Endodermal cell (in vitro differentiated cells): ENCODE data around the gene DDRGK1. TPM values are rescaled to one million over a fixed set of nuclear protein-coding genes. Genes with fewer than 3 reads are reported as not detected.
A peak's percentile ranks its signal among the peaks of the same experiment; 100 is the strongest.

Source experiments
- DNase-seq: peaks from one replicate; pipeline ENCODE4 v3.0.0-alpha.2; 2017
- H3K27ac ChIP-seq: 2 replicates; pipeline ENCODE4 v1.5.1; 2013; ENCODE audit warnings: mild to moderate bottlenecking, low read depth, low read length, moderate library complexity
- H3K27me3 ChIP-seq: 2 replicates; pipeline ENCODE4 v1.6.1; 2013; ENCODE audit warnings: mild to moderate bottlenecking, low read length, moderate library complexity; ENCODE audit not compliant: insufficient read depth, control insufficient read depth, poor library complexity, severe bottlenecking
- H3K36me3 ChIP-seq: 2 replicates; pipeline ENCODE4 v1.7.0; 2013; ENCODE audit warnings: mild to moderate bottlenecking, low read length, moderate library complexity; ENCODE audit not compliant: control insufficient read depth, insufficient read depth
- H3K4me1 ChIP-seq: one replicate; pipeline ENCODE4 v1.7.0; 2013; ENCODE audit warnings: low read length; ENCODE audit not compliant: control insufficient read depth, insufficient read depth
- H3K4me3 ChIP-seq: 2 replicates; pipeline ENCODE4 v1.5.1; 2013; ENCODE audit warnings: mild to moderate bottlenecking, low read length, moderate library complexity
- H3K9ac ChIP-seq: 2 replicates; pipeline ENCODE4 v1.6.1; 2013; ENCODE audit warnings: mild to moderate bottlenecking, low read length, moderate library complexity; ENCODE audit not compliant: poor library complexity, severe bottlenecking; ENCODE audit errors: extremely low read depth
- H3K9me3 ChIP-seq: 2 replicates; pipeline ENCODE4 v1.6.1; 2013; ENCODE audit warnings: mild to moderate bottlenecking, low read length, moderate library complexity; ENCODE audit not compliant: control insufficient read depth
- H3K27ac Mint-ChIP-seq: 2 replicates; pipeline ENCODE4 v1.8.0; 2020; ENCODE audit warnings: mixed read lengths
- H3K27me3 Mint-ChIP-seq: 2 replicates; pipeline ENCODE4 v1.8.0; 2021; ENCODE audit warnings: mild to moderate bottlenecking, mixed read lengths; ENCODE audit not compliant: insufficient read depth
- H3K36me3 Mint-ChIP-seq: 2 replicates; pipeline ENCODE4 v1.8.0; 2020; ENCODE audit warnings: low read depth, mixed read lengths
- H3K4me1 Mint-ChIP-seq: 2 replicates; pipeline ENCODE4 v1.8.0; 2020; ENCODE audit warnings: mixed read lengths
- H3K4me3 Mint-ChIP-seq: 2 replicates; pipeline ENCODE4 v1.8.0; 2020; ENCODE audit warnings: mild to moderate bottlenecking, moderate library complexity, mixed read lengths
- H3K9me3 Mint-ChIP-seq: 2 replicates; pipeline ENCODE4 v1.8.0; 2020; ENCODE audit warnings: mild to moderate bottlenecking, mixed read lengths
- CTCF ChIP-seq: fragments of 200-600 bp; sonication (generic); conservative IDR thresholded peaks from 2 replicates; pipeline ENCODE4 v1.5.0; 2021; ENCODE audit warnings: antibody characterized with exemption, mild to moderate bottlenecking
- WGBS, 2 experiments: methylation state at CpG; one replicate each; pipeline versions ENCODE4 v1.1.5 to v1.1.7; 2013; ENCODE audit warnings: missing lambda C conversion rate in 2 of 2, mixed read lengths in 1 of 2; ENCODE audit not compliant: insufficient coverage in 1 of 2, insufficient read length in 1 of 2; 5-methylcytosine and 5-hydroxymethylcytosine counted together
- long read RNA-seq, 4 experiments: library from polyadenylated mRNA in 2 of 4; library from RNA in 1 of 4; library from capped mRNA in 1 of 4; stranded (forward) in 3 of 4; unstranded in 1 of 4; transcript quantifications; one replicate each; pipeline ENCODE4 v2.0.0, GENCODE V29; 2020 to 2021; ENCODE audit warnings: inconsistent platforms in 1 of 4
- polyA plus RNA-seq, 2 experiments: library from polyadenylated mRNA; stranded (reverse); fragments of 50-300 nt; gene quantifications; one replicate each; pipeline ENCODE4 v1.2.3, GENCODE V29; 2013
- total RNA-seq, 2 donors: library from RNA; stranded (reverse); fragmentation: NEBNext Ultra II Directional in 1 of 2; extraction: Animal tissue kit (Norgen Biotek cat#: 25700) in 1 of 2; gene quantifications; 2 replicates in 1 of 2; 3 replicates in 1 of 2; pipeline ENCODE4 v1.2.1, GENCODE V29; 2021

The DDRGK1 gene
- 10 to 100 TPM; 55.0 to 59.3 TPM for total RNA-seq
- 45.8 TPM for polyA plus RNA-seq (2013, experiment 1 of 2)
- polyA plus RNA-seq (2013, experiment 2 of 2): 38.0 TPM
- long read RNA-seq, experiment 1, partial matches to known transcripts: 5 of 13 reads
- long read RNA-seq, experiment 1, other reads (novel, unspliced or antisense): 7 of 13 reads
- long read RNA-seq, experiment 2, transcript DDRGK1-201 (9 exons, 1,306 nt): major isoform, 23 of 47 reads
- long read RNA-seq, experiment 2, partial matches to known transcripts: 5 of 47 reads
- long read RNA-seq, experiment 2, other reads (novel, unspliced or antisense): 18 of 47 reads
- long read RNA-seq, experiment 3, transcript DDRGK1-201 (9 exons, 1,306 nt): major isoform, 119 of 172 reads
- long read RNA-seq, experiment 3, partial matches to known transcripts: 6 of 172 reads
- long read RNA-seq, experiment 3, other reads (novel, unspliced or antisense): 46 of 172 reads
- long read RNA-seq, experiment 4, transcript DDRGK1-201 (9 exons, 1,306 nt): major isoform, 128 of 158 reads
- long read RNA-seq, experiment 4, partial matches to known transcripts: 3 of 158 reads
- long read RNA-seq, experiment 4, other reads (novel, unspliced or antisense): 27 of 158 reads

- Histone ChIP-seq H3K9me3 (no peaks in the 10 kb centered on the region), H3K4me1 (no peaks in the 10 kb centered on the region), H3K36me3 (peaks cover 24% of the 10 kb centered on the region), H3K27ac (peak within 1 kb of the TSS; percentile 74), H3K27me3 (no peaks in the 10 kb centered on the region), H3K4me3 (peak within 1 kb of the TSS; percentile 95), H3K9ac (peak within 1 kb of the TSS; percentile 67)
- peak within 1 kb of the TSS; percentile 94 for H3K4me3 Mint-ChIP-seq
- no peaks in the 10 kb centered on the region for H3K27me3 Mint-ChIP-seq
- no peaks in the 10 kb centered on the region for H3K9me3 Mint-ChIP-seq
- peaks cover 26% of the 10 kb centered on the region for H3K36me3 Mint-ChIP-seq
- WGBS, 2 experiments: 0 to 2% methylated on average over 22 to 48 of the region's 48 CpGs
- no peak for TF ChIP-seq CTCF
- H3K27ac Mint-ChIP-seq: peak within 1 kb of the TSS; percentile 96
- H3K4me1 Mint-ChIP-seq: peaks cover 6% of the 10 kb centered on the region
- peak; percentile 96 for DNase-seq
These were observed at the start of gene DDRGK1 for GRCh38 chr20:3204124-3204794. Gene DDRGK1 (minus strand): TSS chr20:3204682. CDS start chr20:3204627, 55 bp downstream.

GRCh38 chr20:3251806-3252205 is 47.3 kb upstream of the DDRGK1 start:
- Histone ChIP-seq H3K4me1 (no peaks in the 10 kb centered on the region), H3K9ac (no peak overlapping the region), H3K27me3 (peaks cover 26% of the 10 kb centered on the region), H3K27ac (no peak overlapping the region), H3K36me3 (peaks cover 6% of the 10 kb centered on the region), H3K4me3 (no peak overlapping the region), H3K9me3 (no peaks in the 10 kb centered on the region)
- peaks cover 21% of the 10 kb centered on the region for H3K27me3 Mint-ChIP-seq
- H3K27ac Mint-ChIP-seq: no peak overlapping the region
- DNase-seq: no peak
- peaks cover 19% of the 10 kb centered on the region for H3K36me3 Mint-ChIP-seq
- H3K4me1 Mint-ChIP-seq: peaks cover 7% of the 10 kb centered on the region
- no peak for TF ChIP-seq CTCF
- H3K4me3 Mint-ChIP-seq: no peak overlapping the region
- WGBS, 2 experiments: 88 to 97% methylated on average over 7 to 8 of the region's 8 CpGs
- no peaks in the 10 kb centered on the region for H3K9me3 Mint-ChIP-seq

- peaks cover 6% of the 10 kb centered on the region for H3K36me3 ChIP-seq
- no peak overlapping the region for H3K4me3 ChIP-seq
- peak; percentile 94 for DNase-seq
- no peak overlapping the region for H3K27ac ChIP-seq
- no peak overlapping the region for H3K27ac Mint-ChIP-seq
- peak overlapping the region; percentile 34 for H3K4me3 Mint-ChIP-seq
- 36% methylated on average over 10 of the region's 10 CpGs for WGBS, 2 experiments
- no peaks in the 10 kb centered on the region for H3K4me1 ChIP-seq
- H3K9me3 ChIP-seq: no peaks in the 10 kb centered on the region
- no peak overlapping the region for H3K9ac ChIP-seq
- H3K9me3 Mint-ChIP-seq: no peaks in the 10 kb centered on the region
- peak; percentile 89 for TF ChIP-seq CTCF
- peaks cover 26% of the 10 kb centered on the region for H3K27me3 ChIP-seq
- H3K27me3 Mint-ChIP-seq: peaks cover 26% of the 10 kb centered on the region
- H3K4me1 Mint-ChIP-seq: peaks cover 7% of the 10 kb centered on the region
- H3K36me3 Mint-ChIP-seq: peaks cover 16% of the 10 kb centered on the region
These were observed 45.6 kb upstream of the DDRGK1 start for GRCh38 chr20:3250091-3250504.
